Embryonic facial prominence (tissue), 1 donor: ENCODE results near the gene AXIN2.
"Not testable (repeated sequence)": the region's sequence is repeated elsewhere in the genome, so short reads cannot be mapped to it uniquely, and the experiment has no call there.

Experiments
- DNase-seq: peaks from one replicate; pipeline ENCODE4 v3.0.0-alpha.2; 2016; ENCODE audit errors: extremely low spot score

Gene AXIN2

DNA sequence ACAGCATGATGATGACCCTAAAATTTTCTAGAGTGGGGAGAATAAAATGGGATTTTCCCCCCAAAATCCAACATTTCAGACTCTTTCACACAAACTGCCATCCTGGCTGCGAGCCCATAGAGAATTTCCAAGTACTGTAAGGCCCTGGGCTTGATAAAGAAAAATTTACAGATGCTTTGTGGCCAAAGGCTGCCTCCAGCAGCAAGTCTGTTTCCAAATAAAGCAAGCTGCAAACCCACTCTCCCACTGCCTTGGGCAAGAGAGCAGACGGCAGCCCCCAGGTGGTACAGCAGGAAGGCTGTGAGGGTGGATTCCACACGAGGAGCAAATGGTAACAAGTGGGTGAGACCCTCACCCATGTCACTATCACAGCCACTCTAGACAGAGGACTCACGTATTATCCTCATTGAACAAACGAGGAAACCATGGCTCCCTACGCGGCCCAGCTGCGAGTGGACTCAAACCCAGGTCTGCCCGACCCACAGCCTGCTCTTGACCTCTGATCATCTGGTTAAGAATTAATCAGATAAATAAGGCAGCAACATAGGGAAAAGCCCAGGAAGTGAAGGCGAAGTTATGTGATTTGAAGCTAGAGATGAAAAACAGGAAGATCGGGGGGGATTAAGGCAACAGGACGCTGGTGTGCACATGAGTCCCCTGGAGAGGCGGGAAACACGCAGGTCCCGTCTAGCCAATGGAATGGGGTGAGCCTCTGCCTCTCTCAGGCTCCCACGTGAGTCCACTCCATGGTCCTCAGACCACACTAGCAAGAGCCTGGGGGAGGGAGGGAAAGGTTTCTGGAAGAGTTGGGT is 37.4 kb downstream of the AXIN2 start:
- no peak for DNase-seq

DNA sequence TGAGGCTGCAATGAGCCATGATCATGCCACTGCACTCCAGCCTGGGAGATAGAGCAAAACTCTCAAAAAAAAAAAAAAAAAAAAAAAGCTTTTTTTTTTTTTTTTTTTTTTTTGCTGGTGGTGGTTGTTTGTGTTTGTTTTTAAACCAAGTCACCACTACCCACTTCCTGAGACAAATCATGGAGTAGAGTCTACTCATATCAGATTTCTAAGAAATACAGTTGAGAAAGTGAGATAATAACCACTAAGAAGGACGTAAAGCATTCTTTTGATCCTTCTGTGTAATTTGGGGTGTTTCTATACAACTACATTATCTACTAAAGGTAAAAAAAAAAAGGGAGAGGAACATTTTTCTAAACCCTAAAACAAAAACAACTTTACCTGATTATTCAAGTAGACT is 38.0 kb downstream of the AXIN2 start:
- DNase-seq = no peak

DNA sequence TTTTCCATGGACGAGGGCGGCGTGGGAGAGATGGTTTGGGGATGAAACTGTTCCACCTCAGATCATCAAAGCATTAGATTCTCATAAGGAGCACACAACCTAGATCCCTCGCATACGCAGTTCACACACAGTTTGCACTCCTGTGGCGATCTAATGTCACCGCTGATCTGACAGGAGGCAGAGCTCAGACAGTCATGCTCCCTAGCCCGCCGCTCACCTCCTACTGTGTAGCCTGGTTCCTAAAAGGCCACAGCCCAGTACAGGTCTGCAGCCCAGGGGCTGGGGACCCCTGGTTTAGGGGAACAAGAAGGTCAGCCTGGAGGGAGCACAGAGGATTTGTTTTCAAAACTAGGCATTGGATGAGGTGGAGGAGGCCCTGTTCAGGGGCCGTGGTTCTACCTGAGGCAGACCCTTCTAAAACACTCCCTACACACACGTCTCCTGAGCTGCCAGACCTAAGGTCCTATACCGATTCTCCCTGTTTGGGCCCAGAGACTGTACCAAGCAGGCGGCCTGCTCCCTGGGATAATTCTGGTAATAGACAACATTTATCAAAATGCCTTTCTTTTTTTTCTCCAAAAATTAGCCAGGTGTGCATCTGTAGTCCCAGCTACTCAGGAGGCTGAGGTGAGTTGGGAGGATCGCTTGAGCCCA is 38.6 kb downstream of the AXIN2 start:
- DNase-seq = no peak

DNA sequence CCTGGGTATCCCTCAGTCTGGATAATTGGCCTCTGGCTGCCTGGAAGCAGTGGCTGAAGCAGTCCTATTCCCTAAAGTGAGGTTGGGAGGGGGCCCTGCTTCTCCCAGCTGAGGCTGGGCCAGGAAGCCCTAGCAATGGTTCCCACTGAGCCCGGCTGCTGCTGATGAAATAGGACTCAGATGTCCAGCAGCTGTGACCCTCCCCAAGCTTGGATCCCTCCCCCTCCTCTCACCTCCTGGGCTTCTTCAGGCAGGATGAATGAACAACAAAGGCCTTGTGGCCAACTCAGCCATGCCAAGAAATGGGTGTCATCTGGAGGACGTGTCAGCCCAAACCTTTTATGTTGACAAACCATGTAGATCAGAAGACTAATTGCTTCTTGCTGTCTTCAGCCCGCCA is 42.0 kb downstream of the AXIN2 start:
- DNase-seq = no peak

DNA sequence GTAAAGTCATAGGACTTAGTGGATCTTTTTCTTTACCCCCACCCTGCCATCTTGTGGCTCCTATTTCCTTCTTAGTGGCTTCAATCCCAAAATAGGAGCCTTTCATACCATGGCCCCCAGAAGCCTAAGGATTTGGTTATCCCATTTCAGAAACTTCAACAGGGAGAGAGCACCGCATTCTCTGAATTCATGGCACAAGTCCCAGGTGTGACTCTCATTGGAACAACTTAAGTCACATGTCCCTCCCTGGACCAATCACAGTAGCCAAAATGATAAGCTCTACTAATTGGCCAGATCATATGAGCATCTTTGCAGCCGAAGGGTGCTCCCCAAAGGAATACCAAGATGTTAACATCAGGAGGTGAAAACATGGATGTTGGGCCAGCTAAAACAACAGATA is 43.2 kb downstream of the AXIN2 start:
- no peak for DNase-seq

DNA sequence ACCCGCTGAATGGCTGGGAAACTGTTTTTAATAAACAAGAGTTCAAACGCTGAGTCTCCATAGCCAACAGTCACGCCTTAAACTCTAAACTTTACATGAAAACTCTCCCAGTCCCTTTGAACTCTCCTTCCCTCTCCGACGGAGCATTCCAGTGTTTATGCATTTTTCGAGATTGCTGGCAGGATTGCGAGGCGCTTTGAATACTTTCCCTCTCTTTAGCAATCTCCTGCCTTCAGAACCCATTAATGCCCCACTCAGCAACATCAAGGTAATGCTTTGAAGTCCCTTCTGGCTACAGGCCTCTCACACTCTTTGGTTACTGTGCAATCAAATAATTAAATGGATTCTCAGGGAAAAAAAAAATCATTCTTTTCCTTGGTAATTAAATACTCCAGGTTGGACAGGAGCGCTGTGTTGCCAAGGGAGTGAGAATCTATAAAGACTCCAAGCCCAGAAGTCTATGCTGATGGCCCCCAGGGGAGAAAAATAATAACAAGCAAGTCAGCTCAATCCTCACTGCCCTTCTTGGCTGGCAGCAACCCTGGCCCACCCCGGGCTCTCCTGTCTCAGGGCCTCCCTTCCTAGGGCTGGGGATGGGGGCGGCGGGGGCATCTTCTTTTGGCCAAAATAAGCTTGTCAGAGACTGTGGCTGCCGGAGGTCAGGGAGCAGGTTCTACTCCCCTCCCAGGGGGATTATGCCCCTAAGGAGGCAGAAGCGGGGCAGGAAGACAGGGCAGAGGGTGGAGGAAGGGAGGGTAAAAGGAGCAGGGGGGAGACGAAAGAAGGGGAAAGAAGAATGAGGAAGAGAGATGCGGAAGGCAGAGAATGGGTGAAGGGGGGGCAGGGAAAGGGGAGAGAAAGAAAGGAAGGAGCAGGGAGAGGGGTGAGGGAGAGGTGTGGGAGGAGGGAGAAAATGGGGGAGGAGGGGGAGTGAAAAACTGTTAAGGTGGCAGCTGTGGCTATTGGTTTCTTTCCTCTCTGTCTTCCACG is 45.2 kb downstream of the AXIN2 start:
- peak; percentile 85 for DNase-seq

DNA sequence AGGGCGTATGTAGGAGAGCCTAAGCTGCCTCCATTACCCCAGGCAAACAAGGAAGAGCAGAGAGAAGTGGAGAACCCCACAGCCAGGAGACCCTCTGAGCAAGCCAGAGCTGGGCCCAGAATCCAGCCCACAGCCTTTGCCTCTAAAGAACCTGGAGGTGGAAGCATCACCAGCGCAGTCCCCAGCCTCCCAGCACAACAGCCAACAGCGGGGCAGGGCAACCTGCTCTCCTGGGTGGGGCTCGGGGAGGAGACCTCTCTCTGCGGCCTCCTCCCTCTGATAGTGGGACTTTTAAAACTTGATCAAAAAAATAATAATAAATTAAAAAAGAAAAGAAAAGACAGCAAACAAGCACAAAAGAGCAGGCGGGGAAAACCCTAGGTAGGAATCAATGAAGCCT is 45.9 kb downstream of the AXIN2 start:
- no peak for DNase-seq

DNA sequence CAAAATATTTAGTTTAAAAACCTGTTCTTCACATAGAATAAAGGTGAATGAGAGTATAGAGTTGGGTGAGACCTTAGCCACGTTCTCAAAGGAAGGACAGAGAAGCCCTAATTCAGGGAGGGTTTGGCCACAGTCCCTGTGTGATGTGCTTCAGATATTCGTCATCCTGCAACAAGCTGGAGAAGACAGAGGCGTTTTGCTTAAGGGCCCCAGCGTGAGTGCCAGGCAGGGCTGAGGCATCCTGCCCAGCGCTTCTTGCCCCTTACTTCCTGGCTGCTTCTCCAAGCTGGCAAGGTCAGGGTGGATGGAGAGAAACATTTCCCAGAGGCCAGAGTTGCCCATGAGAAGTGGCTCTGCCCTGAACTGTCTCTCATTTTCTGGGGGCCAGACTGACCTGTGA is 46.9 kb downstream of the AXIN2 start:
- DNase-seq = no peak

DNA sequence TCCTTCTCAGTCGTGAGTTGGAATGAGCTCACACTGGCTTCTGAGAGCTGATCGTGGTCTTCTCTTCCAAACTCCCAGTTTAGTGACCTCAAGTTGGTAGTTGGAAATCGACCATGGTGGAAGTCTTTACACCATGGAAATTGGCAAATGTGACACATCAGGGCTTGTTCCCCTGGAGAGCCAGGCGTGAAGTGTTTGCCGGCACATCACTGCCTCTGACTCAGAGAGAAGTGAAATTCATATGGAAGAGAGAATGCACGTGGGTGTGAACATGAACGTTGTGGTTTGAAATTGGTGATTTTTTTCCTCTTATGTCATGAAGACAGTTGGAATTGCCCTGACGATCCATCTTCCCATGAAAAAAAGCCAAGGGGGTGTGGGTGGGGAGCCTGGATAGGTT is 47.4 kb downstream of the AXIN2 start:
- no peak for DNase-seq

DNA sequence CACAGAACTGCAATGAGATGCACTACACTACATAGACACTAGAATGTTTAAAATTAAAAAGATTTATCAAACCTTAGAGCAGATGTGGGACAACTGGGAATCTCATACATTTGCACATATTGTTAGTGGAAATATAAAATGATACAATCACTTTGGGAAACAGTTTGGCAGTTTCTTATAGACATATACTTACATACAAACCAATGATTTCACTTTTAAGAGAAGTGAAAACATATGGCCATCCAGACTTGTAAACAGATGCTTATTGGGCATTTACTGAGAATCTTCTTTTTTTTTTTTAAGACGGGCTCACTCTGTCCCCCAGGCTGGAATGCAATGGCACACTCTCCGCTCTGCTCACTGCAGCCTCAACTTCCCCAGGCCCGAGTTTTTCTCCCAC is 50.1 kb downstream of the AXIN2 start:
- DNase-seq = no peak

DNA sequence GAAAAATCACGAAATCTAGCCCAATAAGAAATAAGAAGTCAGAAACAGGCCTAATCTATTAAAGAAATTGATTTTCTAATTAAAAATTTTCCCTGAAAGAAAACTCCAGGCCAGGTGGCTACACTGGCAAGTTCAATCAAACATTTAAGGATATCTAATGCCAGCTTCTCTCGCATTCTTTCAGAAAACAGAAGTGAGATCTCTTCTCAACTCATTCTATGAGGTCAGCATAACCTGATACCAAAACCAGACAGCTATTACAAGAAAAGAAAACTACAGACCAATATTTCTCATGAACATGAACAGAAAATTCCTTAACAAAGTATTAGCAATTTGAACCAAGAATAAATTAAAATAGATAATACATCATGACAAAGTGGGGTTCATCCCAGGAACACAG is 52.4 kb downstream of the AXIN2 start:
- DNase-seq = no peak

DNA sequence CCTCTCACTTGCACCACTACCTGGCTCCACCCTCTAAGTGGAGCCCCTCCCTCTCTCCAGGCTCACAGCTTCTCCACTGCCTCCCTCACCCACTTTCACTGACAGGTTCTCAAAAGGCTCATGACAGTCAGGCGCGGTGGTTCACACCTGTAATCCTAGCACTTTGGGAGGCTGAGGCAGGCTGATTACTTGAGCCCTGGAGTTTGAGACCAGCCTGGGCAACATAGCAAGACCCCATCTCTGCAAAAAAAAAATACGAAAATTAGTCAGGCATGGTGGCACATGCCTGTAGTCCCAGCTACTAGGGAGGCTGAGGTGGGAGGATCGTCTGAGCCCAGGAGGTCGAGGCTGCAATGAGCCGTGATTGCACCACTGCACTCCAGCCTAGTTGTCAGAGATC is 56.8 kb downstream of the AXIN2 start:
- DNase-seq = not testable (repeated sequence)

DNA sequence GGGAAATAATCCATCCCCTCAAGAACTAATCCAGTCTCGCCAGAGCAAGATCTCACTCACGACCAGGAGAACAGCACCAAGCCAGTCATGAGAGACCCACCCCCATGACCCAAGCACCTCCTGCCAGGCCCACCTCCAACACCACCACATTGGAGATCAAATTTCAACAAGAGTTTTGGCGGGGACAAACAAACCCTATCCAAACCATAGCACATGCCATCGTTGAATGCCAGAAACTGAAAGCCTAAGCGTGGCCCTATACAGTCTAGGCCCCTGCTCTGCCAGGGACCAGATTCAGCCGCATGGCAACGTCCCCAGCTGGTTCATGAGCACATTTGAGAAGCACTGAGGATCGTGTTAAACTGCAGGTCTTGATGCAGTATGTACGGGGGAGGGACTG is 57.3 kb downstream of the AXIN2 start:
- DNase-seq = no peak

DNA sequence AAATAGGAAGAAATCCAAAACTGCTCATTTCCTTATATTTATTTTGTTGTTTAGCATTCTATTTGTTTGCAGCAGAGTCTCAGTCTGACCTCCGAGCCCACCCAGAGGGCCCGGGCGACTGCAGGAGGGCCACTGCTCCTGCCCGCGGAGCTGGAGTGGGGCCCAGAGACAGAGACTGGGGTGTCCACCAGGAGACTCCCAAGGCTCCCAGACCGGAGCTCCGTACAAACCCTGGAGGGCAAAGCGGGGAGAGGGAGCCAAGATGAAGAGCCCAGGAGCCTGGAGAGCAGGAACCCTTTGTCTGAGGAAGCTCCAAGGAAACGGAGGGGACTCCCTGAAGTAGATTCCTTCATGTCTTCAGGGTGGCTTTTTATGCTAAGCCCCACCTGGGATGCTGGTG is 57.9 kb downstream of the AXIN2 start:
- no peak for DNase-seq

DNA sequence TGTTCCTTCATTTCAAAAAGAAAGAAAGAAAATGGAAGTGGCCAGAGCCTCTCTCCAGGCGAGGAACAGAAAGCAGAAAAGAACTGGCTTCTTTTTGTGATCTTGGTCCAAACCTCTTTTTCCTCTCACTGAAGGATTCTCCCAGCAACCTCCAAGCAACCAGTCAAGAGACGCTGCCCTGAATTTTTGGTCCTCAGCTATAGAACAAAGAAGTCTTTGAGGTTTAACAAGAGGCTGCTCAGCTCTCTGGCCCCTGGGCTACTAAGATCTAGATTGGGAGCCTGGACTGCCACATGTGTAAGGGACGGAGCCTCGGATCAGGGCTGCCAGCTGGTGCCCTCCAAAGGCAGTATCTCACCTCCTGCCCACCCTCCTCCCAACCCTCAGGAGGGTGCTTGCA is 62.6 kb downstream of the AXIN2 start:
- DNase-seq = no peak

DNA sequence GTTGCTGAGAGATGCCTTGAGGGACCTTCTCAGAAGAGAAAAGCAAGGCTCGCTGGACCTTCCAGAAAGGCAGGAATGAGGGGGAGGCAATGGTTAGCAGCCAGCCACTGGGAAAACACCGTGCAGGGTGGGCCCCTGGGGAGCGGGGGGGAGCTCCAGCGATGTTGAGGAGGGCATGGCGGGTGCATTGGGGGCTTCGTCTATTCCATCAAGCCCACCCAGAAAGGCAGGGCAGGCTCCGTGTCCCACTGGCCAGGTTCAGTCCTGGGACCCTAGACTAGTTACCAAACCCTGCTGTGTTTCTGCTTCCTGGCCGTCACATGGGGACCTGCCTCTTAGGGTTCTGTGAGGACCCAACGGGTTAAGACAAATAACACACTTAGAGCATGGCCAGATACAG is 64.6 kb downstream of the AXIN2 start:
- DNase-seq = no peak

DNA sequence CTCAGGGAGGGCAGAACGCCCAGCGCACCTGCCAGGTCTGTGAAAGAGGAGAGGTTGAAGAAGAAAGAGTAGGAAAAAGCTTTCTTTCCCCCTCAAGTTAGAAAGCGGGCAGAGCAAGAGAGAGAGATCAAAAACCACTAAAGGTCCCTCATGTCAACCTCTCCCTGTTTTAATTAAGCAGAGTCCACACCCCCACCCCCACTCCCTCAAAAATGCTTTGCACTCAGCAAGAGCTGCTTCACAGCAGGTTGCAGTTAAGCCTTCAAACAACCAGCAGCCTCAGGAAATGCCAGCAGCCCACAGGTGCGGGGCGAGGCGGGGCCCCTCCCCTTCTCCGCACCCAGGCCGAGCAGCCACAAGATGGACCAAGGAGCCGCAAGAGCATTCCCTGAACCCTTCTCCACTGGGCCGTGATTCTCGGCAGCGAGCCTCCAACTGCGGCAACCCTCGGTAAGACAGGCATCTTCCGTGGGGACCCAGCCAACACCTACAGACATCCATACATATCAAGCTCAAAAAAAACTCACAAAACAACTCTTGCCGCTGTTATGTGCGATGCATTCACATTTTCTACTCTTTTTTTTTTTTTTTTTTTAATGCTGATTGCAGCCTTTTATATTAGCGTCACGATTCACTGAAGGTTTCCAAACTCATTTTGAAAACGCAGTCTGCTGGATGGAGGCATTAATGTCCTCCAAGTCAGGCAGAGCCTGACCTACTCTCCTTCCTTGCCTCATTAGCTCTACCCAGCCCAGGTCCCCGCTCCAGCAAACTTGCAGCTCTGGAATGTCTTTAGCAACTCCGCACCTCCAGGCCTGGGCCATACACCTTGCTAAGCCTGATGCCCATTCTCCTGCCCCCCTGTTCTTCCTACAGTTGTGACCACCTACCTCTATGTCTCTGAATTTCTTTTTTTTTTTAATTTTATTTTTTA is 66.1 kb downstream of the AXIN2 start:
- DNase-seq = no peak

DNA sequence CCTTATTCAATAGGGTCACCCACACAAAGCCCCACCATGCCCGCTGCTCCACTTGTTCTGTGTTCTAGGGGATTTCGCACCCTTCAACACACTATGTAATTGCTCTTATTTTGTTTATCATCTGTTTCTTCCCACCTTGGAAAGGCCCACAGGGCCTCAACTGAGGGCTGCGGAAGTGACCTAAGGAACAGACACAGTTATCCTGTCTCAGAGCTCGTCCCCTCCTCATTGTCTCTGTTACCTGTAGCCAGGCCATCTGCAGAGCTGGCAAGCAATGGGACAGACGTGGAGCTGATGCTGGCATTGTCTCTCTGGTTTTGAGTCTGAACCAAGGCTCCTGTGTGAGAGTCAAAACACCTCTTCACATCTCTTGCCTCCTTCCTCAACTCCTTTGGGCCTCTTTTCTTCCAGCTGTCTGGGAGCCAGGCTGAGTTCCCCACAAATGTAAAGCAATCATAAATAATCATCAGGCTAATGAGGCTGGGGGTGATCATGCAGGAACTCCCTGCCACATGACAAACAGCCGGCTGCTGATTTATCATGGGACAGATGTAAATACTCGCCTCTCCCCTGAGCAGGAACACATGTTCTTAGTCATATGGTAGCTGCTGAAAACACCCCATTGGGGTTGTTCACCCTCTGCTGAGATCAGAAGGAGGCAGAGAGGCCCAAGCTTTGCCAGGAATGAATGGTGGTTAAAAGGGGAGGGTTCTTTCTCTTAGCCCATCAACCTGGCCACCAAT is 71.9 kb downstream of the AXIN2 start:
- no peak for DNase-seq

DNA sequence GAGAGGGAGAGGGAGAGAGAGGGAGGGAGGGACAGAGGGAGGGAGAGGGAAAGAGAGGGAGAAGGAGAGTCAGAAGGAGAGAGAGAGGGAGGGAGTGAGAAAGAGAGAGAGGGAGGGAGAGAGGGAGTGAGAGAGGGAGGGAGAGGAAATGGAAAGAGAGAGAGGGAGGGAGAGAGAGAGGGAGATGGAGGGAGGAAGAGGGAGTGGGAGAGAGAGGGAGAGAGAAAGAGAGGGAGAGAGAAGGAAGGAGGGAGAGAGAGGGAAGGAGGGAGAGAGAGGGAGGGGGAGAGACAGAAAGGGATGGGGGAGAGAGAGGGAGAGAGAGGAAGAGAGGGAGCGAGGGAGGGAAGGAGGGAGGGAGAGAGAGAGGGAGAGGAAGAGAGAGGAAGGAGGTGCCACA is 72.8 kb downstream of the AXIN2 start:
- DNase-seq = no peak

DNA sequence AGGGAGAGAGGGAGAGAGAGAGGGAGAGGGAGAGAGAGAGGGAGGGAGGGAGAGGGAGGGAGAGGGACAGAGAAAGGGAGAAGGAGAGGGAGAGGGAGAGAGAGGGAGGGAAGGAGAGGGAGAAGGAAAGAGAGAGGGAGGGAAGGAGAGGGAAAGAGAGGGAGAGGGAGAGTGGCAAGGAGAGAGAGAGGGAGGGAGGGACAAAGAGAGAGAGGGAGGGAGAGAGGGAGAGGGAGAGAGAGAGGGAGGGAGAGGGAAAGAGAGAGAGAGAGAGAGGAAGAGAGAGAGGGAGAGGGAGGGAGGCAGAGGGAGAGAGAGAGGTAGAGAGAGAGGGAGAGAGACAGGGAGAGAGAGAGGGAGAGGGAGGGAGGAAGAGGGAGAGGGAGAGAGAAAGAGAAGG is 73.5 kb downstream of the AXIN2 start:
- DNase-seq = no peak

DNA sequence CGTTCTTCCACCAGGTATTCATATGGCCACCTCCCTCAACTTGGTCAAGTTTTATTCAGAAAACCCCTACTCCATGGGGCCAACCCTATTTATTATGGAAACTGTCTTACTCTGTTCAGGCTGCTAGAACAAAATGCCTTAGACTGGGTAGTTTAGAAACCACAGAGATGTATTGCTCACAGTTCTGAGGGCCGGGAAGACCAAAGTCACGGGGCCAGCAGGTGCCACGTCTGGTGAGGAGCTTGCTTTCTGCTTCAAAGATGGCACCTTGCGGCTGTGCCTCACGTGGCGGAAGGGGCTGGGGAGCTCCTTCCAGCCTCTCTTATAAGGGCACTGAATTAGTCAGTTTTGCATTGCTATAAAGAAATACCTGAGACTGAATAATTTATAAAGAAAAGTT is 74.3 kb downstream of the AXIN2 start:
- no peak for DNase-seq
